Activated gamma-delta T cell treated with anti-CD3 and anti-CD28 coated beads, Interleukin-2, amount 50 U/mL, for 16 hours (primary cell): ENCODE measurements around the gene RHOD.
A peak's percentile ranks its signal among the peaks of the same experiment; 100 is the strongest.

Experiments used
- DNase-seq: peaks from one replicate; pipeline ENCODE4 v3.0.0-alpha.2; 2020; ENCODE audit warnings: low read depth

RHOD gene, protein sequence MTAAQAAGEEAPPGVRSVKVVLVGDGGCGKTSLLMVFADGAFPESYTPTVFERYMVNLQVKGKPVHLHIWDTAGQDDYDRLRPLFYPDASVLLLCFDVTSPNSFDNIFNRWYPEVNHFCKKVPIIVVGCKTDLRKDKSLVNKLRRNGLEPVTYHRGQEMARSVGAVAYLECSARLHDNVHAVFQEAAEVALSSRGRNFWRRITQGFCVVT

GRCh38 chr11:67056267-67057204 lies at the start of gene RHOD:
RHOD (plus strand) TSS chr11:67056847; CDS start chr11:67056903, 56 bp downstream.
- no peak for DNase-seq

GRCh38 chr11:67007126-67007525 lies 49.5 kb upstream of the RHOD start:
- DNase-seq: no peak

- no peak for DNase-seq
Measured at GRCh38 chr11:67010296-67010905, 46.2 kb upstream of the RHOD start.

- DNase-seq: no peak
Measured at GRCh38 chr11:67013511-67014045, 43.1 kb upstream of the RHOD start.

DNA sequence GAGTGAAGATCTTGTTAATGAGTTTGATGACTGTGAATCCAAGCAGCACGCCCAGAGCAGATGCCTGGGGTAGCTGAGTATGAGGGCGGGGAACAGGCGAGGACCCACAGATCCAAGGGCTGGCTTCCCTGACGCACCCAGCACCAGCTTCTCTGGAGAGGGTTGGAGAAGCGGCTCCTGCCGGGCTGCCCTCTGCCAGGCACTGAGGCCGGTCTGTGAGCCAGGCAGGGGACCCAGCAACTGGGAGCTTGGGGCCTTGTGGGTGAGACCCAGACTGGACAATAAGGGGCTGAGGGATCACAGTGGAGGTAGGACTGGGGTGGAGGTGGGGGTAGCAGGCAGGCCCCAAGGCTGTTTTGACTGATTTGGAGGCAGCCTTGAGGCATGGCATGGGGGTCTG lies 42.3 kb upstream of the RHOD start:
- DNase-seq: no peak

GRCh38 chr11:67015048-67015447 lies 41.6 kb upstream of the RHOD start:
- DNase-seq: no peak

DNA sequence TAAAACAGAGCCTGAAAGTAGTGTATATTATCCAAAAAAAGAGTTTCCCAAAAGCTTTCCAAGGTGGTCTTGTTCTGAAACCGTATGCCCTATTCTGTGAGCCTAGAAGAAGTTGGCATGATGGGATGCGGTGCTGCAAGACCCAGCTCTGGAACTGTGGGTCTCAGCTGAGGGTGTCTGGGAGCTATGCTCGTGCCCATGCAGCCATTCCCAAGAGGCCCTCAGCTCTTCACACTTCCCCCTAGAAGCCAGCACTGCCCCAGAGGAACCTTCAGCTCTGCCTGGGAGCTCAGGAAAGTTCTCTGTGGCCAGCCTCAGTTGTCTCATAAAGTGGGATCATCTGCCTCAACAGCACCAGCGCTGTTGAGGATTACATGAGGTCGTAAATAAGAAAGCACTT lies 40.1 kb upstream of the RHOD start:
- no peak for DNase-seq

GRCh38 chr11:67020949-67021348 lies 35.7 kb upstream of the RHOD start:
- no peak for DNase-seq

GRCh38 chr11:67022341-67022933 lies 34.2 kb upstream of the RHOD start:
- DNase-seq: no peak

DNA sequence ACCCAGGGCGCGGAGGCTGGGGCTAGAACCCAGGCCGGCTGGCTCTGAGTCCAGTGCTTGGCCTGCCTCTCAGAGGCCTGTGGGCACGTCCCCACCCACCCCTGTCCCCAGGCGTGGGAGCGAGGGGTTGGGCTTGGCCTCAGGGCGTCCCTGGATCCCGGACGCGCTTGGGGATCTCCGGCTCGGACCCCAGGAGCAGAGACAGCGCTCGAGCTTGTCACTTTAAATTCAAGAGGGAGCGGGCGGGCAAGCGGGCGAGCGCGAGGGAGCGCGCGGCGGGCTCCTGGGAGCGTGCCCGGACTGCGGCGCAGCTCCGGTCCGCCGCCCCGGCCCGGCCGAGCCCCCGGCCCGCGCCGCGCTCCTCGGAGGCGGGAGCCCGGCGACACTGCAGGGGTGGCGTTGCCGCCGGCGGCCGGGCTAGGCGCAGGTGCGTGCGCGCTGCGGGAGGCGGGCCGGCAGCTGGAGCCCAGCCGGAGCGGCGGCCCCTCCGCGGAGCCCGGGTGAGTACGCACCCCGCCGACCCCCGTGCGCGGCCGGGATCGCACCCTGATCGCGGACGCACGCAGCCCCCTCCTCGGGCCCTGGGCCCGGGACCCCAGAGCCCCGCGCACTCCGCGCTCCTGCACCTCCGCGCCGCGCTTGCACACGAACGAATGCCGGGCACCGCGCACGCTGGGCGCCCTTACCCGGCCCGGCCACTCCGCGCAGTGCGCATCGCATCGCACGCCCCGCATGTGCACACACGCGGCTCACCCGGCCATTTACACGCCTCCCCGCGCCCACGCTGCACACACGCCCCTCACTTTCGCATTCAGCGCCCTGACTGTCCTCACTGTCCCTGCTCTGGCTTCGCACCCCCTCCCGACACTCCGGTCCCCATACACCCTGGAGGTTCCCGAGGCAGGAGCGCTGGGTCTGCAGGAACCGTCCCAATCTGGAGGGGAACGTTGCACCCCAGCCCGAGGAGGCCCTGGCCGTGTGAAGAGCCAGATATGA lies 33.4 kb upstream of the RHOD start, which contains the start of gene SYT12:
Gene SYT12, plus strand, starts transcription at position 174 of the 996 bp plus-strand sequence. CDS start 7,011 bp downstream, outside the sequence.
- DNase-seq: no peak

DNA sequence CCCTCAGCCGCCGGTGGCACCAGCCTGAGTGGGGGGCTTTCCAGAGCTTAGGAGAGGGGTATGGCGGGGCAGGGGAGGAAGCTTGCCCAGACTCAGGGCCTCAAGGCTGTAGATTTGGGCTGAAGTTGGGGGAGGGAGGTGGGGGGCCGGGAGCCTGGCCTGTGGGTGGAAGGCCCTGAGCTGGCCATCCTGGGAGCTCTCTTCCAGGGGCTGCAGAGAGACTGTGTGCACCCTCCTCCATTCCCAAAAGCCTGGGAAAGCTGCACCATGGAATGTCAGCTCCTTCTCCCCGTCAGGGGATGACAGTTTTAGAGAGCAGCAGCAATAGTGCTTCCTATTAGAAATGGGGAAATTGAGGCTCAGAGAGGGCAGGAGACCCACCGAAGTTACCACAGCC lies 32.7 kb upstream of the RHOD start:
- DNase-seq: no peak

GRCh38 chr11:67024410-67024809 lies 32.2 kb upstream of the RHOD start:
- DNase-seq: peak; percentile 29

- no peak for DNase-seq
Measured at GRCh38 chr11:67024966-67025365, 31.7 kb upstream of the RHOD start.

GRCh38 chr11:67025750-67026149 lies 30.9 kb upstream of the RHOD start:
- DNase-seq: no peak

GRCh38 chr11:67026941-67027340 lies 29.7 kb upstream of the RHOD start:
- no peak for DNase-seq

GRCh38 chr11:67027483-67027930 lies 29.1 kb upstream of the RHOD start:
- no peak for DNase-seq

DNA sequence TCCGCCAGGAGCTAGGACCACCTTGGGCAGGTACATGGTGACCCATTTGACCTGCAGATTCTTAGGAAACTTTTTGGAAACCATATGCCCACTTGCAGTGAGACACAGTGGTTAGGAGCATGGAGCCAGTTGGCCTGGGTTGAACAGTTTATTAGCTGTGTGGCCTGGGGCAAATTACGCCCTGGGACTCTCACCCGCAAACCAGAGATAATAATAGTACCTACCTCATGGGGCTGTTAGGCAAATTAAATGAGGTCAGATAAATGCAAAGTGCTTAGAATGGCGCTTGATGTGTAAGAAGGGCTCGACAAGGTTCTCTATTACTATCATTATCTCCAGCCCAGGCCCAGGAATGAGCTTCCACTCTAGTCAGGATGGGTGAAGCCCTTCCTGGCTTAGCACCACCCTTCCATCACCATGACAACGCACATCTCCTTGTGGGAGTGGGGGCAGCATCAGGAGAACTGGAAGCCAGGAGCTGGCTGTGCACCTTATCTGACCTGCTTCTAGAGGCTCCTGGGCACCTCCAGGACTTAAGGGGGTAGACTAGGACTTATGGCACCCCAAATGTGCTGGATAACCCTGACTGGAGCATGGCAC lies 28.6 kb upstream of the RHOD start:
- no peak for DNase-seq

GRCh38 chr11:67029146-67029545 lies 27.5 kb upstream of the RHOD start:
- no peak for DNase-seq

GRCh38 chr11:67030976-67031375 lies 25.7 kb upstream of the RHOD start:
- no peak for DNase-seq

- DNase-seq: no peak
Measured at GRCh38 chr11:67031791-67032561, 24.7 kb upstream of the RHOD start.
